ENCODE data around the gene WASF2. TPM values are rescaled to one million over a fixed set of nuclear protein-coding genes. Genes with fewer than 3 reads are reported as not detected.
A peak's percentile ranks its signal among the peaks of the same experiment; 100 is the strongest.

Gene WASF2
- total RNA-seq, 2 donors from 2014 or later: 146 to 197 TPM

DNA sequence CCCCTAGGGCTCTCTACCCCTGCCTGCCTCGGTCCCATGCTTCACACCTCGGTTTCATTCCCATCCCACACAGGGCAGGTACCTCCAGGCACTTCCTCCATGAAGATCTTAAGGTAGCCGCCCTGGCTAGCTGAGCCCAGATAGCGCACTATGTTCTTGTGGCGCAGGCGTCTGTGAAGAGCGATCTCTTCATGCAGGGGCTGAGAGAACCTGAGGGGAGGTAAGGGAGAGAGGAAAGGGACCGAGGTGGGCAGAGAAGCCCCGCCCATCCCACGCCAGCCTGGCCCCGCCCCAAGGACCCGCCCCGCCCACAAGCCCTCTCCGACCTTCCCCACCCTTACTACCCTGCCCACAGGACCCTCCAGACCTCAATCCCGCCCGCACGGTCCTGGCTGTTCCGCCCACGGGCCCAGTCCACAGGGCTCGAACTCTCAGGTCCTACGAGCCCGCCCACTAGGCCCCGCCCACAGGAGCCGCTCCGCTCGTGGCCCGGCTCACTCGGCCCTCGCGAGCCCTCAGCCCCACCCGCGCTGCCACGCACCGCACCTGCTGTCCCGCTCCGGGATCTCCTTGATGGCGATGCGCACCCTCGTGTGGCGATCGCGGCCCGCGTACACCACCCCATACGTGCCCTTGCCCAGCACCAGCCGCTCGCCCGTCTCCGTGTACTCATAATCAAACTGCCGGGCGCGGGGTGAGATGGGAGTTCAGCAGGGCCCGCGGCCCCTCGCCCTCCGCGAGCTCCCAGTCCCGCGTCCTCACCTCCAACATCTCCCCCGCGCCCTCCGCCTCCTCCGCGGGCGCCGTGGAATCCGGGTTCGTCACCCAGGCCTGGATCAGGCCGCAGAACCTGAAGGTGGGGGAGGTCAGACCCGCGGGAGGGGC lies 129.6 kb downstream of the WASF2 start:
- Mint-ChIP-seq H3K9me3 (no peaks in the 10 kb centered on the region), H3K4me1 (ENCODE audit: low read depth) (peaks cover 37% of the 10 kb centered on the region), H3K27ac (no peak overlapping the region), H3K36me3 (ENCODE audit: insufficient read depth in 2 of 2) (no peaks in the 10 kb centered on the region), H3K4me3 (peak overlapping the region; percentile 70 to 76), H3K27me3 (ENCODE audit: low read depth) (peaks cover 6% of the 10 kb centered on the region)
- ATAC-seq (replicated peaks in 1 of 2) (peak; percentile 17 to 21), DNase-seq (peak; percentile 50 to 60)

DNA sequence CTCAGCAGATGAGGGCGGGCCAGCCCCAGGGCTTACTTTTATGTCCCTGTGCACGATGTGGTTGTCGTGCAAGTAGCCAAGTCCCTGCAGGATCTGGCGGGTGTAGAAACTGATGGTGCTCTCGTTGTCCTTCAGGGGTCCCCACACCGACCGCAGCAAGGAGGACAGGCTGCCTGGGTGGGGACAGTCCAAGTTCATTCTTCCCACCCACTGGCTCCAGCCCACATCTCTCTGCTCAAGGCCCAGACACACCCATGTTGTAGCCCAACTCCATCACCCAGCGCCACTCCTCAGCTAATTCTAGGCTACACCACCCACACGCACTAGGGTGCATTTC lies 130.2 kb downstream of the WASF2 start:
- Mint-ChIP-seq H3K36me3 (ENCODE audit: insufficient read depth in 2 of 2) (no peaks in the 10 kb centered on the region), H3K4me1 (ENCODE audit: low read depth) (peaks cover 31% of the 10 kb centered on the region), H3K27me3 (ENCODE audit: low read depth) (peaks cover 6% of the 10 kb centered on the region), H3K27ac (no peak overlapping the region), H3K9me3 (no peaks in the 10 kb centered on the region), H3K4me3 (peak overlapping the region; percentile 70 to 76)
- DNase-seq (no peak), ATAC-seq (replicated peaks in 1 of 2) (no peak)

DNA sequence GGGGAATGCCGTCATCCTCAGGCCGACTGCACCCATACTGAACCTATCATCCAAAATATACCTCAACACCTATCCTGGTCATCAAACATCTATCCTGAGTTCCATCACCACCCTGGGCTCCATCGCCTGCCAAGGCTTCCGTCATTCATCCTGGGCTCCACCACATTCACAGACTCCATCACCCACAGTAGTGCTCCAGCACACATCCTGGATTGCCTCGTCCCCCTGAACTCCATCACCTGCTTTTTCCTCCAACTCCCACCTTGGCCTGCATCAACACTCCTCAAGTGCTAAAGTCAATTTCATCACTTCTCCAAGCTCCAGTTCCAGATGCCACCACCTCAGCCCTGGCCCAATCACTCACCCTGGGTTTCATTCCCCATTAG lies 131.0 kb downstream of the WASF2 start:
- Mint-ChIP-seq H3K4me1 (ENCODE audit: low read depth) (peaks cover 29% of the 10 kb centered on the region), H3K9me3 (no peaks in the 10 kb centered on the region), H3K36me3 (ENCODE audit: insufficient read depth in 2 of 2) (no peaks in the 10 kb centered on the region), H3K27ac (no peak overlapping the region), H3K27me3 (ENCODE audit: low read depth) (peaks cover 6% of the 10 kb centered on the region), H3K4me3 (peak overlapping the region in 1 of 2 donors; percentile 0)
- ATAC-seq (replicated peaks in 1 of 2) (no peak), DNase-seq (no peak)

DNA sequence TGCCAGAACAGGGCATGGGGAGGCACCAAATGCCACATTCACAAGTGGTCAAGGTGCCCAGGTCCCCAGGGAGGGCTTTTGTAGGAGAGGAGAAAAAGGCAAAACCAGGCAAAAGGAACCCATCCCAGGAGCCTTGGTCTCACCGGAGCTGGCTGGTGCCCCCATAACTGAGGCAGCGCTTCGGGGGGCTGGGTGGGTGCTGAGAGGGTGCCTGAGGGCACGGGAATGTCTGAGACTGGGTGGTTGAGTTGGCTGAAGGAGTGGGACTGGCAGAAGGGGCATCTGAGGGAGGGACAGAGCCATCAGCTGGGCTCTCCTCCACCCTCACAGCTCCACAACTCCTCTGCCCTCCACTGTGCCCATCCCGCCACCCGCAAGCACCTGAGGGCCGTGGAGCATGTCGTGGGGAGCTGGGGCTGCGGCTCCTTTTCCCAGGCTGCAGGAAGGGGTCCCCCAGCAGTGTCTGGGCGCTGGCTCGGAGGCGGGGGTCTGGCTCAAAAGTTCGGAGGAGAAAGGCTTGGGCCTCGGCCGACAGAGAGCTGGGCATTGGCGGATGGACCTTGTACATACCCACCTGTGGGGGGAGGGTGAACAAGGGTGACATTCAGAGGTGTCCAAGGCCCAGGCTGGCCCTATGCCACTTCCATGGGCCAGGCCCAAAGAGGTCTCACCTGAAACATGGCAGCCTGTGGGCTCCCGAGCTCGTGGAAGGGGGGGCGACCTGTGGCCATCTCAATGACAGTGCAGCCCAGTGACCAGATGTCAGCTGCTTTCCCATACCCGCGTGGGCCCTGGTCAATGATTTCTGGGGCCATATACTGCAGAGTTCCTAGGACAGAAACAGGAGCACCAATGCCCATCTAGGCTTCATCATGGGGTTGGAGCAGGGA lies 131.7 kb downstream of the WASF2 start:
- ATAC-seq (replicated peaks in 1 of 2) (no peak), DNase-seq (no peak)
- Mint-ChIP-seq H3K9me3 (no peaks in the 10 kb centered on the region), H3K36me3 (ENCODE audit: insufficient read depth in 2 of 2) (no peaks in the 10 kb centered on the region), H3K27me3 (ENCODE audit: low read depth) (peaks cover 6% of the 10 kb centered on the region), H3K27ac (no peak overlapping the region), H3K4me3 (peak overlapping the region; percentile 69 to 80), H3K4me1 (ENCODE audit: low read depth) (peaks cover 29% of the 10 kb centered on the region)

DNA sequence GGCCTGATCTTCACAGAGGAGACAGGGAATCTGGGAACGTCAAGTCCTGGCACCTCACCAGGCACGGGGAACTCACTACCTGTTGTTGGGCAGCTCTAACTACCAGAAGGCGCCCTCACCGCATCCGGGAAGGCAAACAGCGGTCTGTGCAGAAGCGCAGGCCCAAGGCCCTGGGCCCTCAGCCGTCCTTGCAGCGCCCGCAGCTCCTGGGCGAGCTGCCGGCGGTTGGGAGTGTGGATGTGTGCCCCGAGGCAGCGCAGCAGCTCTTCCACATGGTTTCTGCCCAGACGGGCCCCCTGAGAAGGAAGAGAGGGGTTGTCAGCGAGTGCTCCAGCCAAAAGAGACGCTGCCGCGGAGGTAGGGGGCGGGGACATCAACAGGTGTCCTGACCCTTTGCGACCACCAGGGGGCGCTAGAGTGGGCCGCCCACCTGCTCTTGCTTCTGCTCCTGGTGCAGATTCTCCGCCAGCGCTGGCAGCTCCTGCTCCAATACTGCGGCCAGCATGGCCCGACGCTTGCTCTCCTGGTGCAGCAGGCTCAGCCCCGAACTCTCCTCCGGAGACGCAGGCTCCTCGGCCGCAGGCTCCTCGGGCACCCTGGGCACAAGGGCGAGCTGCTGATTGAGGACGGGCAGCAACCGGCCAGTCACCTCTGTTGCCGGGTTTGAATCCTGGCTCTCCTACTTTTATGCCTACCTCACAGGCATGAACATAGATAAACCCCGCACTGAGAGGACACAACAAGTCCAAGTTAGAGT lies 132.5 kb downstream of the WASF2 start:
- H3K9me3 Mint-ChIP-seq: no peaks in the 10 kb centered on the region
- H3K4me3 Mint-ChIP-seq: peak overlapping the region; percentile 69 to 80
- ATAC-seq (replicated peaks in 1 of 2) (peak; percentile 69 to 71), DNase-seq (peak; percentile 79 to 86)
- no peak overlapping the region for H3K27ac Mint-ChIP-seq
- H3K27me3 Mint-ChIP-seq (ENCODE audit: low read depth): peaks cover 6% of the 10 kb centered on the region
- H3K4me1 Mint-ChIP-seq (ENCODE audit: low read depth): peaks cover 29% of the 10 kb centered on the region
- no peaks in the 10 kb centered on the region for H3K36me3 Mint-ChIP-seq (ENCODE audit: insufficient read depth in 2 of 2)

DNA sequence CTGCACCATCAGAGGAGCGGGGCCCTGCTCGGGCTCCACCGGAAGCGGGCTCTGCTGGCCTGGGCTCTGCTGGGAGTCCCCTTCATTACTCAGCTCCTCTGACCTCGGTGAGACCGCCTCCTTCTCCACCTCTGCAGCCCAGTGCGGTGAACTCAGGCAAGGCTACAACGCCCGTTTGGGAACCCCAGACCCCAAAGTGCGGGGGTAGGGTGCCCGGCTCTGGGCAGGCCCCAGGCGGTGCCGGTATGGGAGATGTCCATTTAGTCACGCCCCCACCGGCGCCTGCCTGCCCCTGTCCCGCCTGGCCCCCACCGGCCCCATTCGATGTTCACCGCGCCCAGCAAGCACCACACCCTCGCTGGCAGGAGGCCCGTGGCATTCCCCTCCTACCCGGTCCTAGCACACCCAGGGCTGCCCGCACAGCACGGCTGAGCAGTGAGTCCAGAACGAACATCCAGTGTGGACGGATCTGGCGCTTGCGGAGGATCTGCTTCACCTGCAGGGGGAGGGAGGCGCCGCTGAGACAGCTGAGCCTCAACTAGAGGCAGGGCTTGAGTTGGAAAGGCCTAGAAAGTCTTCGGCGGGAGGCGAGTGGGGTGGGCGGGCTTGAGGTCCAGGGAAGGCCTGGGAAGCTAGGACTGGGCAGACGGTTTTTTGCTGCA lies 133.2 kb downstream of the WASF2 start:
- ATAC-seq (replicated peaks in 1 of 2): peak; percentile 56 to 57
- H3K4me3 Mint-ChIP-seq: peak overlapping the region; percentile 69 to 80
- H3K27me3 Mint-ChIP-seq (ENCODE audit: low read depth): peaks cover 6% of the 10 kb centered on the region
- DNase-seq: peak; percentile 37 to 60
- no peaks in the 10 kb centered on the region for H3K36me3 Mint-ChIP-seq (ENCODE audit: insufficient read depth in 2 of 2)
- H3K9me3 Mint-ChIP-seq: no peaks in the 10 kb centered on the region
- H3K27ac Mint-ChIP-seq: no peak overlapping the region
- peaks cover 29% of the 10 kb centered on the region for H3K4me1 Mint-ChIP-seq (ENCODE audit: low read depth)

DNA sequence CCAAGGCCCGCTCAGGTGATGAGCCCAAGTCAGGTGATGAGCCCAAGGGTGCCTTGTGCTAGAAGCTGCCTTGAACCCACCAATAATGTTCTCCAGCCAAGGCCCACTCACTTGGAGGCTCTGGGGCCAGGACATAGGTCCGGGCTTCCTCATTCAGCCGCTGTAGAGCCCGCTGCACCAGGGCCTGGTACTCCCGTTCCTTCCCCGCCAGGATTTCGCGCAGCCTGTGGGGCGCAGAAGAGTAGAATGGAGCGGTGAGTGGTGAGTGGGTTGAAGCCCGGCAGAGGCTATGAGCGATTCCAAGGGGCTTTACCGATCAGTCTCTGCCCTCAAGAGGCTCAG lies 133.7 kb downstream of the WASF2 start:
- Mint-ChIP-seq H3K9me3 (no peaks in the 10 kb centered on the region), H3K4me1 (ENCODE audit: low read depth) (peaks cover 29% of the 10 kb centered on the region), H3K36me3 (ENCODE audit: insufficient read depth in 2 of 2) (no peaks in the 10 kb centered on the region), H3K27ac (peak overlapping the region; percentile 12), H3K4me3 (peak overlapping the region; percentile 66 to 80), H3K27me3 (ENCODE audit: low read depth) (peaks cover 6% of the 10 kb centered on the region)
- ATAC-seq (replicated peaks in 1 of 2) (no peak), DNase-seq (no peak)

DNA sequence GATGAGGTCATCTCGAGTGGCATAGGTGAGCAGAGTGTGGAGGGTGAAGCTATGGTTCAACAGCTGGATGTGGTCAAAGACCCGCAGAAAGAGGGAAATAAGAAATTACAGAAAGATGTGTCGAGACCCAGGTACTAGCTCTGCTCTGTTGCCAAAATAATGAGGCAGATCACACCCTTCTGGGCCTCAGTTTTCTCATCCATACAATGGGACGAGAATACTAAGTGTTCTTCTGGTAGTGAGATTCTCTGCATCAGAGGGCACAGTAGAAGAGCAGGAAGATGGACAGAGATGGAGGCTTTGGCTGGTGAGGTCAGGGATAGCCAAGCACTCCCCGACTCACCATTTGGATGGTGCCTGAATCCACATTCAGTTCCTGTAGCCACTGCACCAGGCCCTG lies 134.3 kb downstream of the WASF2 start:
- peak overlapping the region in 1 of 2 donors; percentile 66 for H3K4me3 Mint-ChIP-seq
- H3K36me3 Mint-ChIP-seq (ENCODE audit: insufficient read depth in 2 of 2): no peaks in the 10 kb centered on the region
- ATAC-seq (replicated peaks in 1 of 2) (no peak), DNase-seq (no peak)
- H3K4me1 Mint-ChIP-seq (ENCODE audit: low read depth): peaks cover 29% of the 10 kb centered on the region
- no peak overlapping the region for H3K27ac Mint-ChIP-seq
- H3K9me3 Mint-ChIP-seq: no peaks in the 10 kb centered on the region
- peaks cover 6% of the 10 kb centered on the region for H3K27me3 Mint-ChIP-seq (ENCODE audit: low read depth)

Other genes starting within 250 kb of the WASF2 start
- 10 to 100 TPM; 41.9 to 61.3 TPM for gene TMEM222, start 168.0 kb downstream of the WASF2 start, total RNA-seq
- 10 to 100 TPM; 73.1 to 89.9 TPM for gene SYTL1, start 148.1 kb downstream of the WASF2 start, total RNA-seq
- gene MAP3K6, start 123.2 kb downstream of the WASF2 start, total RNA-seq: 10 to 100 TPM in 1 of 2 donors, 1 to 10 TPM in 1; 8.3 to 10.4 TPM
- gene FCN3, start 115.3 kb downstream of the WASF2 start, total RNA-seq: not detected
- not detected for gene CD164L2, start 106.8 kb downstream of the WASF2 start, total RNA-seq
- gene GPR3, start 97.5 kb downstream of the WASF2 start, total RNA-seq: under 1 TPM; 0.81 to 0.91 TPM
- gene AHDC1, start 114.0 kb upstream of the WASF2 start, total RNA-seq: 1 to 10 TPM; 8.4 to 9.3 TPM
- gene FGR, start 145.0 kb upstream of the WASF2 start, total RNA-seq: 1 to 10 TPM in 1 of 2 donors, under 1 TPM in 1; 0.62 to 2.1 TPM
- 10 to 100 TPM; 19.3 to 56.1 TPM for gene IFI6, start 182.0 kb upstream of the WASF2 start, total RNA-seq
- 10 to 100 TPM; 12.4 to 15.3 TPM for gene FAM76A, start 235.8 kb upstream of the WASF2 start, total RNA-seq